Endothelial cell (in vitro differentiated cells): Measurements from ENCODE around the gene KIF6. TPM values are rescaled to one million over a fixed set of nuclear protein-coding genes. Genes with fewer than 3 reads are reported as not detected.

ENCODE experiments used
- DNase-seq: peaks from one replicate; pipeline ENCODE4 v3.0.0; 2021; ENCODE audit warnings: low spot score
- H3K27ac Mint-ChIP-seq: one replicate; pipeline ENCODE4 v1.8.0; 2021; ENCODE audit warnings: mixed read lengths, inconsistent platforms; ENCODE audit not compliant: unreplicated experiment
- H3K27me3 Mint-ChIP-seq: one replicate; pipeline ENCODE4 v1.8.0; 2021; ENCODE audit warnings: mild to moderate bottlenecking, moderate library complexity, mixed read lengths, inconsistent platforms; ENCODE audit not compliant: unreplicated experiment
- H3K36me3 Mint-ChIP-seq: one replicate; pipeline ENCODE4 v1.8.0; 2021; ENCODE audit warnings: mild to moderate bottlenecking, low read depth, mixed read lengths, inconsistent platforms; ENCODE audit not compliant: unreplicated experiment
- H3K4me1 Mint-ChIP-seq: one replicate; pipeline ENCODE4 v1.8.0; 2021; ENCODE audit warnings: mild to moderate bottlenecking, mixed read lengths, inconsistent platforms; ENCODE audit not compliant: unreplicated experiment
- H3K4me3 Mint-ChIP-seq: one replicate; pipeline ENCODE4 v1.8.0; 2021; ENCODE audit warnings: mild to moderate bottlenecking, mixed read lengths, inconsistent platforms; ENCODE audit not compliant: unreplicated experiment
- H3K9me3 Mint-ChIP-seq: one replicate; pipeline ENCODE4 v1.8.0; 2021; ENCODE audit warnings: mixed read lengths, inconsistent platforms; ENCODE audit not compliant: unreplicated experiment
- total RNA-seq: library from RNA; stranded (reverse); fragmentation: NEBNext Ultra II Directional; extraction: Animal tissue kit (Norgen Biotek cat#: 25700); gene quantifications from one replicate; pipeline ENCODE4 v1.2.1, GENCODE V29; 2021; ENCODE audit not compliant: unreplicated experiment
- TF ChIP-seq, protein P1 (sequence below): fragments of 200-600 bp; sonication (generic); IDR thresholded peaks from one replicate; pipeline ENCODE4 v1.5.0; 2021; ENCODE audit warnings: antibody characterized with exemption; ENCODE audit not compliant: unreplicated experiment

KIF6 gene
- total RNA-seq, 1 donor from 2014 or later: 0.46 TPM

DNA sequence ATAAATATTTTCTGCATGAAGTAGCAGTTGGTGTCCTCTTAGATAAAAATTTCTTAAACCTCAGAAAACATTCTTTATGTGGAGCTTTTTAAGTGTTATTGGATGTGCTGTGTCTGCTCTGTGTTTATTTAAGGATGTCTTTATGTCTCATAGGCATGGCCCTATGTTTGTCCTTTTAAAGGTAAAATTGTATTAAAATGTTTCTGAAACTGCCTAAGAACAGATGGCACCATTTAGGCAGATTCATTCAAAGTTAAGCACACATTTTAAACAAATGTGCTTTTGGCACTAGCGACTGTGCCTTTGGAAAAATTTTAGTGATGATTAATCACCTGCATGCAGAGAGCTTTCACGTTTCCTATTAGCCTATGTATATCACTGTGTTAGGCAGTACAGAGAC is 125.2 kb downstream of the KIF6 start:
- TF ChIP-seq, protein P1, sequence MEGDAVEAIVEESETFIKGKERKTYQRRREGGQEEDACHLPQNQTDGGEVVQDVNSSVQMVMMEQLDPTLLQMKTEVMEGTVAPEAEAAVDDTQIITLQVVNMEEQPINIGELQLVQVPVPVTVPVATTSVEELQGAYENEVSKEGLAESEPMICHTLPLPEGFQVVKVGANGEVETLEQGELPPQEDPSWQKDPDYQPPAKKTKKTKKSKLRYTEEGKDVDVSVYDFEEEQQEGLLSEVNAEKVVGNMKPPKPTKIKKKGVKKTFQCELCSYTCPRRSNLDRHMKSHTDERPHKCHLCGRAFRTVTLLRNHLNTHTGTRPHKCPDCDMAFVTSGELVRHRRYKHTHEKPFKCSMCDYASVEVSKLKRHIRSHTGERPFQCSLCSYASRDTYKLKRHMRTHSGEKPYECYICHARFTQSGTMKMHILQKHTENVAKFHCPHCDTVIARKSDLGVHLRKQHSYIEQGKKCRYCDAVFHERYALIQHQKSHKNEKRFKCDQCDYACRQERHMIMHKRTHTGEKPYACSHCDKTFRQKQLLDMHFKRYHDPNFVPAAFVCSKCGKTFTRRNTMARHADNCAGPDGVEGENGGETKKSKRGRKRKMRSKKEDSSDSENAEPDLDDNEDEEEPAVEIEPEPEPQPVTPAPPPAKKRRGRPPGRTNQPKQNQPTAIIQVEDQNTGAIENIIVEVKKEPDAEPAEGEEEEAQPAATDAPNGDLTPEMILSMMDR: no peak
- DNase-seq: no peak
- no peak overlapping the region for H3K4me3 Mint-ChIP-seq

DNA sequence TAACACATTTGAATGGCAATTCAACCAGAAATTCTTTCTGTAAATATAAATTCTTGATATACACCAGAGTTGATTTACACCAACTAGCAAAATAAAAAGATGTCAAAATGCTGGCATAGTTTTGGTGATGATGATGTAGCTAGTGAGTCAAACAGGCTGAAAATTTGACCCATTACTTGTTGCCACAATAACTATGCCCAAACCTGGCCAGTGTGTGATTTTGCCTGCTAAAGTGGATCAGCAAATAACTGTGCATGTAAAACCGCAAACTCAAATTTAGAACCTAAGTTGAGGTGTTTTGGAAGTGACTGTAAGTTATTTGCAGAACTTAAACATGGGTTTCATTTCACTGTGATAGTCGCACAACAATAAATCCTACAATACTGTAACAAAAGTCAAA is 125.9 kb downstream of the KIF6 start:
- Mint-ChIP-seq H3K27me3 (peaks cover 2% of the 10 kb centered on the region), H3K36me3 (no peaks in the 10 kb centered on the region), H3K4me3 (no peak overlapping the region), H3K27ac (no peak overlapping the region), H3K9me3 (peaks cover 6% of the 10 kb centered on the region), H3K4me1 (no peaks in the 10 kb centered on the region)
- no peak for DNase-seq
- TF ChIP-seq, protein P1: no peak

More for the DNA sequence above, 125.2 kb downstream of the KIF6 start:
- H3K4me1 Mint-ChIP-seq: no peaks in the 10 kb centered on the region
- no peaks in the 10 kb centered on the region for H3K36me3 Mint-ChIP-seq
- H3K9me3 Mint-ChIP-seq: peaks cover 6% of the 10 kb centered on the region
- H3K27me3 Mint-ChIP-seq: peaks cover 2% of the 10 kb centered on the region
- H3K27ac Mint-ChIP-seq: no peak overlapping the region

DNA sequence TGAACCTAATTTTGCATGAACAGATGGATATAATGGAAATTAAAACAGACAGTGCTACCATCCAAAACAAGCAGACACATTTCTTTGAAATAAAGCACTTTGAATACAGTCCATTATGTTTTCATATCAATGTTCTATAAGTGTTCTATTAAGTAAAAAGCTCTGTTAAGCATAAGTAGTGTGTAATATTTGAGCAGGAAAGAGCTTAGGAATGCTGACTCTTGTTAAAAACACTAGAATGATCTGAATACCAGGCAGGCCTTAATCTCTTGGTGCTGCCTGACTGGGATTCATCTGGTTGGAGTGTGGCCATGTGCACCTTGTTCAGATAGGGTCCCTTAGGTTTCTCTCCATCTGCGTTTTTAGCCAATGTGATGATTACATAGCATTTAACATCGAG is 130.9 kb downstream of the KIF6 start:
- Mint-ChIP-seq H3K4me3 (no peak overlapping the region), H3K36me3 (no peaks in the 10 kb centered on the region), H3K4me1 (no peaks in the 10 kb centered on the region), H3K27me3 (no peaks in the 10 kb centered on the region), H3K9me3 (no peaks in the 10 kb centered on the region), H3K27ac (no peak overlapping the region)
- TF ChIP-seq, protein P1: no peak
- no peak for DNase-seq

DNA sequence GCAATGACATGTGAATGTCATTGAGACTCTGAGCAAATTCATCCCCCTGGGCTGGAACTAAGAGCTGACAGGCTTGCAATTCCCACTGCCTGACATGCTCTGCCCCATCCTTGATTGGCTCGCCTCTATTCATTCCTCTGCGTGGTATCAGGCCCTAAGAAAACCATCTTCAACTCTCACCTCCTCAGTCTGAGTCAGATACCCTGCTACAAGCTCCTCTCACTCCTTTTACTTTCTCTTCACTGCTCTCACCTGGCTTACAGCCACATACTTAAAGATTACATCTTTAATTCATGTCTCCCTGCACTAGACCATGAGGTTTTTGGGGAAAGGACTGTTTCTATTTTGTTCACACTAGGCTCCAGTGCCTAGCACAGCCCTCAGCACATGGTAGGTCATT is 131.6 kb downstream of the KIF6 start:
- Mint-ChIP-seq H3K4me1 (no peaks in the 10 kb centered on the region), H3K4me3 (no peak overlapping the region), H3K27ac (no peak overlapping the region), H3K36me3 (no peaks in the 10 kb centered on the region), H3K27me3 (no peaks in the 10 kb centered on the region), H3K9me3 (no peaks in the 10 kb centered on the region)
- DNase-seq: no peak
- TF ChIP-seq, protein P1: no peak

DNA sequence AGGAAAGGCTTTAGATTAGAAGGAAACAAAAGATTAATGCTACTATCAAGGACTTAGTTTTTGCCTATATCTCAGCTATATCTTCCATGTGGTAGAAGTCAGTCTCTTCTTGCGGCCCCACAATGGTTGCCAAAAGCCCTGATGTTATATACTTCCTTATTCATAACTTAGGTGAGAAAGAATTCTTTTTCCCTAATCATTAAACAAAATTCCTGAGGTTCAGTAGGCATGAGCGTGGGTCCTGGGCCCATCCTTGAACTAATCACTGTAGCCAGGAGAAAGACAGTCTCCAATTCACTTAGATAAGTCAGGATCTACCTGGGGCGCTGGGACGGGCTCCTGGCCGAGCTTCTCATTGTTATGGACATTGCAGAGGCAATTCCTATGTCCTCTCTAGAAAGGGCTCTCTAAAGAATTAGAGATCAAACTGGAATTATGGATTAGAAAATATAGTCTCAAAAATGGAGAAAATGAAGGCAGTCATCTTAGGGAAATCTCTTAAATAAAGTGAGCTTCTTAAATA is 134.3 kb downstream of the KIF6 start:
- H3K4me3 Mint-ChIP-seq: no peak overlapping the region
- no peak for DNase-seq

More for the DNA sequence above, 134.3 kb downstream of the KIF6 start:
- Mint-ChIP-seq H3K4me1 (no peaks in the 10 kb centered on the region), H3K27ac (no peak overlapping the region), H3K9me3 (no peaks in the 10 kb centered on the region), H3K27me3 (no peaks in the 10 kb centered on the region), H3K36me3 (no peaks in the 10 kb centered on the region)
- TF ChIP-seq, protein P1: no peak
